ENCODE measurements around the gene MITF. TPM values are rescaled to one million over a fixed set of nuclear protein-coding genes. Genes with fewer than 3 reads are reported as not detected.

The MITF gene
- total and polyA plus RNA-seq, 4 donors: 0.91 to 2.9 (median 2.3) TPM

GRCh38 chr3:69805491-69805890 is 66.2 kb downstream of the MITF start:
- TF ChIP-seq NR2F2 (IDR thresholded peaks at IDR 0.05): no peak
- TF ChIP-seq, protein P1, sequence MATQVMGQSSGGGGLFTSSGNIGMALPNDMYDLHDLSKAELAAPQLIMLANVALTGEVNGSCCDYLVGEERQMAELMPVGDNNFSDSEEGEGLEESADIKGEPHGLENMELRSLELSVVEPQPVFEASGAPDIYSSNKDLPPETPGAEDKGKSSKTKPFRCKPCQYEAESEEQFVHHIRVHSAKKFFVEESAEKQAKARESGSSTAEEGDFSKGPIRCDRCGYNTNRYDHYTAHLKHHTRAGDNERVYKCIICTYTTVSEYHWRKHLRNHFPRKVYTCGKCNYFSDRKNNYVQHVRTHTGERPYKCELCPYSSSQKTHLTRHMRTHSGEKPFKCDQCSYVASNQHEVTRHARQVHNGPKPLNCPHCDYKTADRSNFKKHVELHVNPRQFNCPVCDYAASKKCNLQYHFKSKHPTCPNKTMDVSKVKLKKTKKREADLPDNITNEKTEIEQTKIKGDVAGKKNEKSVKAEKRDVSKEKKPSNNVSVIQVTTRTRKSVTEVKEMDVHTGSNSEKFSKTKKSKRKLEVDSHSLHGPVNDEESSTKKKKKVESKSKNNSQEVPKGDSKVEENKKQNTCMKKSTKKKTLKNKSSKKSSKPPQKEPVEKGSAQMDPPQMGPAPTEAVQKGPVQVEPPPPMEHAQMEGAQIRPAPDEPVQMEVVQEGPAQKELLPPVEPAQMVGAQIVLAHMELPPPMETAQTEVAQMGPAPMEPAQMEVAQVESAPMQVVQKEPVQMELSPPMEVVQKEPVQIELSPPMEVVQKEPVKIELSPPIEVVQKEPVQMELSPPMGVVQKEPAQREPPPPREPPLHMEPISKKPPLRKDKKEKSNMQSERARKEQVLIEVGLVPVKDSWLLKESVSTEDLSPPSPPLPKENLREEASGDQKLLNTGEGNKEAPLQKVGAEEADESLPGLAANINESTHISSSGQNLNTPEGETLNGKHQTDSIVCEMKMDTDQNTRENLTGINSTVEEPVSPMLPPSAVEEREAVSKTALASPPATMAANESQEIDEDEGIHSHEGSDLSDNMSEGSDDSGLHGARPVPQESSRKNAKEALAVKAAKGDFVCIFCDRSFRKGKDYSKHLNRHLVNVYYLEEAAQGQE (IDR thresholded peaks at IDR 0.05): no peak
- TF ChIP-seq JUND (IDR thresholded peaks at IDR 0.05): no peak
- TF ChIP-seq RXRA (IDR thresholded peaks at IDR 0.05): no peak
- no peak for TF ChIP-seq YY1 (IDR thresholded peaks at IDR 0.05)
- TF ChIP-seq, protein P2, sequence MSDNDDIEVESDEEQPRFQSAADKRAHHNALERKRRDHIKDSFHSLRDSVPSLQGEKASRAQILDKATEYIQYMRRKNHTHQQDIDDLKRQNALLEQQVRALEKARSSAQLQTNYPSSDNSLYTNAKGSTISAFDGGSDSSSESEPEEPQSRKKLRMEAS (IDR thresholded peaks at IDR 0.05): no peak
- no peak for TF ChIP-seq EGR1 (IDR thresholded peaks at IDR 0.05; ENCODE audit: low read depth in 2 of 2)
- TF ChIP-seq TAF1 (conservative IDR thresholded peaks at IDR 0.05): no peak
- no peak for TF ChIP-seq HNF4A (conservative IDR thresholded peaks at IDR 0.05)
- TF ChIP-seq, protein P3, sequence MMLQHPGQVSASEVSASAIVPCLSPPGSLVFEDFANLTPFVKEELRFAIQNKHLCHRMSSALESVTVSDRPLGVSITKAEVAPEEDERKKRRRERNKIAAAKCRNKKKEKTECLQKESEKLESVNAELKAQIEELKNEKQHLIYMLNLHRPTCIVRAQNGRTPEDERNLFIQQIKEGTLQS (IDR thresholded peaks at IDR 0.05): no peak
- TF ChIP-seq CTCF (IDR thresholded peaks at IDR 0.05; ENCODE audit: low read depth, low read length, missing input control): no peak
- no peak for TF ChIP-seq ZBTB33 (IDR thresholded peaks at IDR 0.05)
- no peak for TF ChIP-seq GABPA (IDR thresholded peaks at IDR 0.05 in 1 of 2, conservative IDR thresholded peaks at IDR 0.05 in 1 of 2)
- TF ChIP-seq RAD21 (IDR thresholded peaks at IDR 0.05): no peak
- TF ChIP-seq FOXA1 (IDR thresholded peaks at IDR 0.05): no peak
- H3K27ac ChIP-seq (ENCODE audit: low read depth in 1 of 2, low read length in 2 of 2): no peak overlapping the region
- H3K4me1 ChIP-seq (ENCODE audit: control insufficient read depth in 4 of 4, insufficient read depth in 4 of 4, low read length in 3 of 4): no peaks in the 10 kb centered on the region
- H3K9ac ChIP-seq (ENCODE audit: low read depth in 1 of 2, low read length in 2 of 2): no peak overlapping the region
- no peaks in the 10 kb centered on the region for H3K9me3 ChIP-seq (ENCODE audit: control insufficient read depth in 4 of 4, low read length in 3 of 4)
- WGBS: 81% methylated on average over 4 of the region's 4 CpGs
- H3K4me3 ChIP-seq (ENCODE audit: low read depth in 1 of 3, low read length in 3 of 3): no peak overlapping the region
- H3K27me3 ChIP-seq (ENCODE audit: control insufficient read depth in 4 of 4, insufficient read depth in 4 of 4, low read length in 3 of 4): no peaks in the 10 kb centered on the region
- H3K36me3 ChIP-seq (ENCODE audit: control insufficient read depth in 4 of 4, insufficient read depth in 3 of 4, low read depth in 1 of 4, low read length in 3 of 4): no peaks in the 10 kb centered on the region
- DNase-seq (ENCODE audit: low spot score): no peak
